GM12878 (cell line): ENCODE measurements around the gene POU2F1. TPM values are rescaled to one million over a fixed set of nuclear protein-coding genes. Genes with fewer than 3 reads are reported as not detected.

Experiments used
- ATAC-seq: fragments of 200-7000 bp; cut with Tn5 transposase; 3 replicates; pipeline ENCODE4 v1.9.1; 2020; ENCODE audit warnings: mild to moderate bottlenecking, moderate library complexity
- BruUV-seq: library from RNA; stranded (reverse); fragments of 400-500 nt; replicated peaks from 2 replicates; lab custom pipeline; 2021; lab: Mats Ljungman, UMichigan
- CTCF ChIA-PET: fragments of 300-600 bp; sonication (Branson Sonifier 250); formaldehyde crosslinking; extraction: SDS; loops from one replicate; lab custom pipeline; 2021; ENCODE audit warnings: inconsistent platforms; lab: Yijun Ruan, JAX
- POLR2A ChIA-PET: fragments of 350-600 bp; formaldehyde crosslinking; extraction: SDS; loops from one replicate; lab custom pipeline; 2021; ENCODE audit warnings: inconsistent platforms; lab: Charles Lee
- RAD21 ChIA-PET: fragments of 300-600 bp; sonication (Branson Sonifier 250); formaldehyde crosslinking; loops from one replicate; lab custom pipeline; 2023; ENCODE audit warnings: antibody characterized with exemption; ENCODE audit not compliant: unreplicated experiment; lab: Charles Lee
- SMC1A ChIA-PET: fragments of 300-600 bp; sonication (Branson Sonifier 250); formaldehyde crosslinking; loops from one replicate; lab custom pipeline; 2023; ENCODE audit not compliant: unreplicated experiment, uncharacterized antibody; lab: Charles Lee
- DNase-seq: peaks from one replicate; pipeline ENCODE4 v3.0.0-alpha.2; 2011; ENCODE audit warnings: low read depth, low spot score
- FAIRE-seq: peaks from 3 replicates; lab custom pipeline; 2011; peaks lifted over from hg19 to GRCh38; lab: Jason Lieb, UNC
- H2AFZ ChIP-seq: 2 replicates; pipeline ENCODE4 v1.6.0; 2011; ENCODE audit warnings: low read depth, low read length, control low read depth; ENCODE audit not compliant: control insufficient read depth
- H3K27ac ChIP-seq: 2 replicates; pipeline ENCODE4 v1.5.1; 2011; ENCODE audit warnings: control low read depth; ENCODE audit not compliant: control insufficient read depth, insufficient read depth
- H3K27me3 ChIP-seq, 2 experiments: replicated peaks in 1 of 2; 2 replicates each; pipeline versions ENCODE4 v1.6.0 to v1.6.1; 2011; ENCODE audit warnings: low read length in 1 of 2; ENCODE audit not compliant: control insufficient read depth in 2 of 2, insufficient read depth in 2 of 2
- H3K36me3 ChIP-seq, 2 experiments: 2 replicates each; pipeline ENCODE4 v1.5.1; 2011; ENCODE audit warnings: low read length in 1 of 2; ENCODE audit not compliant: control insufficient read depth in 2 of 2, insufficient read depth in 2 of 2
- H3K4me1 ChIP-seq: 2 replicates; pipeline ENCODE4 v1.6.1; 2011; ENCODE audit warnings: mild to moderate bottlenecking, low read length, moderate library complexity, mixed read lengths; ENCODE audit not compliant: control insufficient read depth, insufficient read depth
- H3K4me2 ChIP-seq: 2 replicates; pipeline ENCODE4 v1.6.0; 2011; ENCODE audit warnings: control low read depth; ENCODE audit not compliant: control insufficient read depth, insufficient read depth
- H3K4me3 ChIP-seq: fragments of 200-600 bp; sonication (generic); 2 replicates; pipeline ENCODE4 v1.5.1; 2016
- H3K79me2 ChIP-seq: 2 replicates; pipeline ENCODE4 v1.6.0; 2011; ENCODE audit warnings: low read length; ENCODE audit not compliant: control insufficient read depth, insufficient read depth
- H3K9ac ChIP-seq: 2 replicates; pipeline ENCODE4 v1.8.0; 2011; ENCODE audit warnings: low read length, control low read depth, mixed read lengths; ENCODE audit not compliant: control insufficient read depth, insufficient read depth
- H3K9me3 ChIP-seq: replicated peaks from 3 replicates; pipeline ENCODE4 v1.5.1; 2011; ENCODE audit warnings: mild to moderate bottlenecking, low read length; ENCODE audit not compliant: control insufficient read depth, insufficient read depth
- H4K20me1 ChIP-seq: 2 replicates; pipeline ENCODE4 v1.6.0; 2011; ENCODE audit not compliant: control insufficient read depth, insufficient read depth
- BCL3 ChIP-seq: IDR thresholded peaks from 2 replicates; pipeline ENCODE4 v1.6.1; 2011; ENCODE audit warnings: borderline replicate concordance, low read depth, mild to moderate bottlenecking, moderate library complexity, low read length; ENCODE audit not compliant: insufficient read depth, poor library complexity, severe bottlenecking
- CREM ChIP-seq: IDR thresholded peaks from 2 replicates; pipeline ENCODE4 v1.6.1; 2014; ENCODE audit warnings: antibody characterized with exemption, low read depth
- MXI1 ChIP-seq: fragments of 150-350 bp; IDR thresholded peaks from 2 replicates; pipeline ENCODE4 v1.6.1; 2011; ENCODE audit warnings: low read depth, mild to moderate bottlenecking, inconsistent platforms, low read length, improper control_type of control experiment
- RAD21 ChIP-seq: IDR thresholded peaks from 2 replicates; pipeline ENCODE4 v1.6.1; 2011; ENCODE audit warnings: mild to moderate bottlenecking, low read depth, low read length, moderate library complexity; ENCODE audit not compliant: insufficient read depth
- WGBS: methylation state at CpG from one replicate; pipeline ENCODE4 v1.1.6; 2016; ENCODE audit warnings: low lambda C conversion rate; ENCODE audit not compliant: insufficient replicate concordance, insufficient coverage; ENCODE audit errors: missing lambda C conversion rate; 5-methylcytosine and 5-hydroxymethylcytosine counted together
- in situ Hi-C: fragments of 300-500 bp; cut with MboI; formaldehyde crosslinking; loops from 9 replicates; pipeline ENCODE4 v1.14.3; 2018; ENCODE audit warnings: mixed read lengths
- intact Hi-C: fragments of 100-400 bp; cut with micrococcal nuclease; formaldehyde crosslinking; loops from one replicate; pipeline ENCODE4 v1.14.2; 2022; ENCODE audit not compliant: unreplicated experiment
- polyA plus RNA-seq, 11 experiments: library from polyadenylated mRNA; depleted of rRNA in 4 of 11; unstranded in 6 of 11; stranded (reverse) in 5 of 11; fragments of >200 nt; fragmentation: Nextera tagmentation in 4 of 11; fragmentation: Illumina TruSeq in 1 of 11; extraction: Ambion mirVana in 4 of 11; extraction: Trizol in 1 of 11; gene quantifications; 1 replicate in 1 of 11; 2 replicates in 10 of 11; pipeline versions ENCODE4 v1.2.1 to v1.2.3, GENCODE V29; 2011 to 2016; ENCODE audit warnings: inconsistent platforms in 2 of 11, missing spikeins in 2 of 11, low read depth in 1 of 11
- total RNA-seq, 4 experiments: library from RNA; depleted of rRNA in 3 of 4; stranded (reverse); fragments of >200 nt in 3 of 4; fragmentation: Illumina TruSeq in 1 of 4; extraction: Trizol in 1 of 4; gene quantifications; 2 replicates each; pipeline versions ENCODE4 v1.2.1 to v1.2.3, GENCODE V29; 2013 to 2021

The POU2F1 gene
- total and polyA plus RNA-seq, 10 of the 15 experiments (the other 5 are each of a cell fraction or from before 2014, with no cell fraction given), result 2.5 to 21.7 (median 12.5) TPM

- TF ChIP-seq BCL3 (no peak), CREM (no peak)
These were observed 237.4 kb downstream of the POU2F1 start (continued) for GRCh38 chr1:167457936-167458584.

GRCh38 chr1:167460836-167461235, 240.2 kb downstream of the POU2F1 start:
- Histone ChIP-seq H3K27ac (no peak overlapping the region), H2AFZ (no peak overlapping the region), H3K4me2 (no peak overlapping the region)
- intact Hi-C loops, result no loop called here
- RAD21 ChIA-PET, result no interaction called here
- TF ChIP-seq MXI1 (no peak), RAD21 (no peak)
- TF ChIP-seq, all 136 proteins: peak for 0
- Histone ChIP-seq H4K20me1 (no peaks in the 10 kb centered on the region), H3K79me2 (no peaks in the 10 kb centered on the region), H3K4me1 (peaks cover 5% of the 10 kb centered on the region), H3K27me3 (no peaks in the 10 kb centered on the region), H3K9me3 (no peaks in the 10 kb centered on the region), H3K9ac (no peak overlapping the region), H3K4me3 (no peak overlapping the region), H3K36me3 (no peaks in the 10 kb centered on the region)
- no peak for ATAC-seq
- WGBS, result 63% methylated on average over 14 of the region's 14 CpGs
- POLR2A ChIA-PET, result no interaction called here
- no TSS peak for BruUV-seq
- no peak for FAIRE-seq
- DNase-seq, result no peak
- in situ Hi-C loops, result no loop called here
- CTCF ChIA-PET, result no interaction called here
- SMC1A ChIA-PET, result no interaction called here
